Mesodermal cell (in vitro differentiated cells): ENCODE results near the gene IGSF3.

Experiments
- H3K27ac ChIP-seq: 2 replicates; pipeline ENCODE4 v1.7.0; 2013; ENCODE audit warnings: mild to moderate bottlenecking, low read depth, low read length, moderate library complexity; ENCODE audit not compliant: severe bottlenecking
- H3K36me3 ChIP-seq: 2 replicates; pipeline ENCODE4 v1.7.1; 2013; ENCODE audit warnings: mild to moderate bottlenecking, low read length, moderate library complexity; ENCODE audit not compliant: control insufficient read depth, insufficient read depth
- H3K4me1 ChIP-seq: one replicate; pipeline ENCODE4 v1.7.1; 2013; ENCODE audit warnings: mild to moderate bottlenecking, low read length; ENCODE audit not compliant: insufficient read depth, control insufficient read depth, poor library complexity, severe bottlenecking
- H3K4me3 ChIP-seq: 2 replicates; pipeline ENCODE4 v1.7.0; 2013; ENCODE audit warnings: low read length, control low read depth, mild to moderate bottlenecking; ENCODE audit not compliant: insufficient read depth, poor library complexity, severe bottlenecking; ENCODE audit errors: extremely low read depth
- H3K9me3 ChIP-seq: 2 replicates; pipeline ENCODE4 v1.7.1; 2013; ENCODE audit warnings: mild to moderate bottlenecking, low read length, moderate library complexity; ENCODE audit not compliant: control insufficient read depth
- WGBS, 2 experiments: methylation state at CpG; one replicate each; pipeline ENCODE4 v1.1.5; 2013; ENCODE audit warnings: missing lambda C conversion rate in 2 of 2; ENCODE audit not compliant: insufficient coverage in 2 of 2; 5-methylcytosine and 5-hydroxymethylcytosine counted together

The IGSF3 gene

GRCh38 chr1:116534014-116534739 lies 133.4 kb downstream of the IGSF3 start:
- Histone ChIP-seq H3K9me3 (no peaks in the 10 kb centered on the region), H3K36me3 (peaks cover 47% of the 10 kb centered on the region), H3K4me3 (no peak overlapping the region), H3K27ac (no peak overlapping the region), H3K4me1 (no peaks in the 10 kb centered on the region)
- WGBS, 2 experiments: 86 to 95% methylated on average over 40 to 42 of the region's 45 CpGs

GRCh38 chr1:116533429-116533820 lies 134.1 kb downstream of the IGSF3 start:
- Histone ChIP-seq H3K4me3 (no peak overlapping the region), H3K36me3 (peaks cover 43% of the 10 kb centered on the region), H3K9me3 (no peaks in the 10 kb centered on the region), H3K4me1 (no peaks in the 10 kb centered on the region), H3K27ac (no peak overlapping the region)
- 82 to 100% methylated on average over 3 of the region's 3 CpGs for WGBS, 2 experiments

- peaks cover 43% of the 10 kb centered on the region for H3K36me3 ChIP-seq
- no peaks in the 10 kb centered on the region for H3K4me1 ChIP-seq
- H3K27ac ChIP-seq: no peak overlapping the region
- WGBS, 2 experiments: 96% methylated on average over 19 to 23 of the region's 23 CpGs
- H3K4me3 ChIP-seq: no peak overlapping the region
- no peaks in the 10 kb centered on the region for H3K9me3 ChIP-seq
Measured at GRCh38 chr1:116532671-116533428, 134.7 kb downstream of the IGSF3 start.

- Histone ChIP-seq H3K4me1 (no peaks in the 10 kb centered on the region), H3K36me3 (peaks cover 37% of the 10 kb centered on the region), H3K27ac (no peak overlapping the region), H3K9me3 (no peaks in the 10 kb centered on the region), H3K4me3 (no peak overlapping the region)
- 91% methylated on average over 10 to 13 of the region's 13 CpGs for WGBS, 2 experiments
Measured at GRCh38 chr1:116531917-116532316, 135.6 kb downstream of the IGSF3 start.

GRCh38 chr1:116529681-116530080 lies 137.9 kb downstream of the IGSF3 start:
- Histone ChIP-seq H3K36me3 (peaks cover 21% of the 10 kb centered on the region), H3K9me3 (no peaks in the 10 kb centered on the region), H3K4me1 (no peaks in the 10 kb centered on the region), H3K4me3 (no peak overlapping the region), H3K27ac (no peak overlapping the region)
- 60% methylated on average over 1 of the region's 3 CpGs; no CpG with 5 or more reads in 1 of the 2 experiments for WGBS, 2 experiments

- Histone ChIP-seq H3K4me3 (no peak overlapping the region), H3K4me1 (no peaks in the 10 kb centered on the region), H3K9me3 (no peaks in the 10 kb centered on the region), H3K36me3 (peaks cover 16% of the 10 kb centered on the region), H3K27ac (no peak overlapping the region)
- WGBS, 2 experiments: 100% methylated on average over 1 of the region's 3 CpGs
Measured at GRCh38 chr1:116529199-116529631, 138.3 kb downstream of the IGSF3 start.

- Histone ChIP-seq H3K4me1 (no peaks in the 10 kb centered on the region), H3K4me3 (no peak overlapping the region), H3K9me3 (no peaks in the 10 kb centered on the region), H3K27ac (no peak overlapping the region), H3K36me3 (peaks cover 9% of the 10 kb centered on the region)
- no CpG with 5 or more reads among the region's 1 CpG for WGBS, 2 experiments
Measured at GRCh38 chr1:116528329-116529083, 139.0 kb downstream of the IGSF3 start.

GRCh38 chr1:116525440-116525839 lies 142.1 kb downstream of the IGSF3 start:
- H3K9me3 ChIP-seq: no peaks in the 10 kb centered on the region
- H3K4me1 ChIP-seq: no peaks in the 10 kb centered on the region
- 80 to 100% methylated on average over 1 of the region's 2 CpGs for WGBS, 2 experiments

More at GRCh38 chr1:116525440-116525839, 142.1 kb downstream of the IGSF3 start:
- Histone ChIP-seq H3K4me3 (no peak overlapping the region), H3K36me3 (peaks cover 2% of the 10 kb centered on the region), H3K27ac (no peak overlapping the region)
